Muscle layer of duodenum (tissue), 2 donors: ENCODE measurements around the gene OSBPL9.

Experiments
- H3K27ac ChIP-seq: one replicate; pipeline ENCODE4 v1.7.0; 2013; ENCODE audit warnings: mild to moderate bottlenecking, low read length
- H3K27me3 ChIP-seq: one replicate; pipeline ENCODE4 v1.7.0; 2013; ENCODE audit warnings: low read depth, mild to moderate bottlenecking, control low read depth, low read length
- H3K36me3 ChIP-seq, 2 donors: one replicate each; pipeline ENCODE4 v1.7.0; 2013; ENCODE audit warnings: low read length in 2 of 2, control low read depth in 1 of 2, mild to moderate bottlenecking in 1 of 2; ENCODE audit not compliant: insufficient read depth in 2 of 2, control insufficient read depth in 1 of 2
- H3K4me1 ChIP-seq, 2 donors: one replicate each; pipeline ENCODE4 v1.7.0; 2013; ENCODE audit warnings: low read length in 2 of 2, mild to moderate bottlenecking in 2 of 2, control low read depth in 1 of 2, moderate library complexity in 1 of 2; ENCODE audit not compliant: insufficient read depth in 2 of 2, control insufficient read depth in 1 of 2
- H3K4me3 ChIP-seq, 2 donors: one replicate each; pipeline ENCODE4 v1.7.0; 2013; ENCODE audit warnings: low read length in 2 of 2, low read depth in 1 of 2, mild to moderate bottlenecking in 1 of 2
- H3K9me3 ChIP-seq, 2 donors: one replicate each; pipeline ENCODE4 v1.7.0; 2013; ENCODE audit warnings: low read length in 2 of 2, control low read depth in 1 of 2, mild to moderate bottlenecking in 1 of 2; ENCODE audit not compliant: control insufficient read depth in 1 of 2
- donor health status: healthy.

Gene OSBPL9

DNA sequence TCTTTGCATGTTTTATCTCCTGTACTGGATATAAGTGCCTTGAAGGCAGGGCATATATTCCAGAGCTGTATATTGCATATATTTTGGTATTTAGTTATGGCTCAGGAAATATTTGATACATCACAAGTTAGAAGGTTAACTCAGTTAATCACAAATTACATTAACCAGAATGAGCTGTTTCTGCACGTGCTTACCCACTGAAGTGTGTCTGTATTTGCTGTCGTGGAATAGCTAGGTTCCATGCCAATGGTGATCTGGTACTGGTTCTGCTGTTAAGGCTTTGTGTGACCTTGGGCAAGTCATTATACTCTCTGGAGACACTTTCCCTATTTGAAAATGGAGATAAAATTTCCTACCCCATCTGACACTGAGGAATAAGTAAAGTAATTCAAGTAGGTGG, 50.7 kb downstream of the OSBPL9 start:
- Histone ChIP-seq H3K4me1 (peaks cover 0 to 13% of the 10 kb centered on the region in 2 donors), H3K27me3 (no peaks in the 10 kb centered on the region), H3K27ac (no peak overlapping the region), H3K36me3 (no peaks in the 10 kb centered on the region), H3K9me3 (no peaks in the 10 kb centered on the region), H3K4me3 (no peak overlapping the region)

- no peaks in the 10 kb centered on the region for H3K27me3 ChIP-seq
- H3K36me3 ChIP-seq, result no peaks in the 10 kb centered on the region
- H3K4me1 ChIP-seq, result peaks cover 0 to 13% of the 10 kb centered on the region in 2 donors
- H3K27ac ChIP-seq, result no peak overlapping the region
- H3K4me3 ChIP-seq, result no peak overlapping the region
- no peaks in the 10 kb centered on the region for H3K9me3 ChIP-seq
These were observed 52.4 kb downstream of the OSBPL9 start for GRCh38 chr1:51669272-51669671.

GRCh38 chr1:51669816-51670215, 52.9 kb downstream of the OSBPL9 start:
- peaks cover 0 to 13% of the 10 kb centered on the region in 2 donors for H3K4me1 ChIP-seq

DNA sequence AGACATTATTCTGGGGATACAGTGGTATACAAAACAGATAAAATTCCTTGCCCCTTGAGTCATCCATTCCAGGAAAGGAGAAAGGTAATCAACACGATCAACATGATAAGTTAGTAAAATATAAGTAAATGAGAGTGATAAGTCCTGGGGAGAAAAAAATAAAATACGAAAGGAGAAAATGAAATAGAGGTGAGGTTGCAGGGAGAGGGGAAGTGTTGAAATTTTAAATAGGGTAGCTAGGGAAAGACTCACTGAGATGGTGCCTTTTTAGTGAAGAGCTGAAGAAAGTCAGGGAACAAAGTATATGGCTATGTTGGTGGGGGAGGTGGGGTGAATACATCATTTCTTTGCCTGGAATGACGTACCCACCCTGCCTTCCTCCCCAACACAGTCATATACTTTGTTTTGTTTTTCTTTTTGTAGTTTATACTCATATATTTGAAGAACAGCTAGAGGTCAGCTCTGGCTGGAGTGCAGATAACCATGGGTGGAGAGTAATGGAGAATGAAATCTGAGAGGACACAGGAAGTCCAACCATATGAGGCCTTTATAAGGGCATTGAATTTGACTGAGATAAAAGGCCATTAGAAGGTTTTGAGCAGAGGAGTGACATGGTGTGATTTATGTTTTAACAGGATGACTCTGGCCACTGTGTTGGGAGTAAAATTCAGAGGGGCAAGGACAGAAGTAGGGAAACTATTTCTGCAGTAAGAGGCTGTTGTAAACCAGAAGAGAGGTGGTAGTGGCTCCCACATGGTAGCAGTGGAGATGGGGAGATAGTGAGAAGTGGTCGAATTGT, 54.8 kb downstream of the OSBPL9 start:
- Histone ChIP-seq H3K27ac (no peak overlapping the region), H3K9me3 (no peaks in the 10 kb centered on the region), H3K27me3 (no peaks in the 10 kb centered on the region), H3K4me3 (no peak overlapping the region), H3K4me1 (peaks cover 0 to 13% of the 10 kb centered on the region in 2 donors), H3K36me3 (no peaks in the 10 kb centered on the region)

More at GRCh38 chr1:51669816-51670215, 52.9 kb downstream of the OSBPL9 start:
- Histone ChIP-seq H3K27me3 (no peaks in the 10 kb centered on the region), H3K9me3 (no peaks in the 10 kb centered on the region), H3K4me3 (no peak overlapping the region), H3K27ac (no peak overlapping the region), H3K36me3 (no peaks in the 10 kb centered on the region)

GRCh38 chr1:51673279-51673678, 56.4 kb downstream of the OSBPL9 start:
- no peak overlapping the region for H3K4me3 ChIP-seq
- no peak overlapping the region for H3K27ac ChIP-seq
- no peaks in the 10 kb centered on the region for H3K36me3 ChIP-seq
- no peaks in the 10 kb centered on the region for H3K9me3 ChIP-seq
- H3K4me1 ChIP-seq, result peaks cover 0 to 13% of the 10 kb centered on the region in 2 donors
- H3K27me3 ChIP-seq, result no peaks in the 10 kb centered on the region

GRCh38 chr1:51675177-51675780, 58.4 kb downstream of the OSBPL9 start:
- H3K4me1 ChIP-seq, result no peaks in the 10 kb centered on the region
- no peak overlapping the region for H3K27ac ChIP-seq
- no peaks in the 10 kb centered on the region for H3K9me3 ChIP-seq
- H3K4me3 ChIP-seq, result no peak overlapping the region
- no peaks in the 10 kb centered on the region for H3K27me3 ChIP-seq
- no peaks in the 10 kb centered on the region for H3K36me3 ChIP-seq

DNA sequence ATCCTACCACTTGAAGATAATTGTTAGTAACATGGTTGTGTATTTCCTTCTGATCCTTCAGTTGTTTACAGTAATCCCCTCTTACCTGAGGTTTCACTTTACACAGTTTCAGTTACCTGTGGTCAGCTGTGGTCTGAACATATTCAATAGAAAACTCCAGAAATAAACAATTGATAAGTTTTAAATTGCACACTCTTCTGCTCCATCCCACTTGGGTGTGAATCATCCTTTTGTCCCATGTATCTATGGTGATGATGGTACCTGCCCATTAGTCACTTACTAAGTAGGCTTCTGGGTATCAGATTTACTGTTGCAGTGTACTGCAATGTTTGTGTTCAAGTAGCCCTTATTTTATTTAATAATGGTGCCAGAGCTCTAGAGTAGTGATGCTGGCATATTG, 62.5 kb downstream of the OSBPL9 start:
- H3K36me3 ChIP-seq, result no peaks in the 10 kb centered on the region
- no peaks in the 10 kb centered on the region for H3K27me3 ChIP-seq
- H3K4me3 ChIP-seq, result no peak overlapping the region
- H3K9me3 ChIP-seq, result no peaks in the 10 kb centered on the region
- no peaks in the 10 kb centered on the region for H3K4me1 ChIP-seq
- H3K27ac ChIP-seq, result no peak overlapping the region

- no peak overlapping the region for H3K4me3 ChIP-seq
- peaks cover 0 to 9% of the 10 kb centered on the region in 2 donors for H3K4me1 ChIP-seq
- no peak overlapping the region for H3K27ac ChIP-seq
- H3K36me3 ChIP-seq, result no peaks in the 10 kb centered on the region
- H3K27me3 ChIP-seq, result no peaks in the 10 kb centered on the region
- no peaks in the 10 kb centered on the region for H3K9me3 ChIP-seq
These were observed 67.9 kb downstream of the OSBPL9 start for GRCh38 chr1:51684776-51685175.

DNA sequence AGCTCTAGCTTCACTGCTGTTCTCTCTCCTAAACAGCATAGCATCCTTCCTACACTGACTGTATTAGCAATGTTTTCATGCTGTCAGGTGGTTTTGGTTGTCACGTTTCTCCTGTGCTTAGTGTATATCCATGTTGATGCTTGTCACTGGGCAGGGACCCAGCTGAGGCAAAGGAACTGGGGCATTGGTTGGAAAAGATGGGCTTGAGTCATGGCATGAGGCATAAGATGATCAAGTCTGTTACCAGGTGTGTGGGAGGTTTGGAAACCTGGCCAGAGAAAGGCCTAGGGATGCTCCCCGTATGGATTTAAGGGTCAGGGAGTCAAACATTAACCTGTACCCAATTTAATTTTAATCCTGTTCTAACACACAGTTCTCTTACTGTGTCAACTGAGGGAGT, 69.6 kb downstream of the OSBPL9 start:
- Histone ChIP-seq H3K27ac (no peak overlapping the region), H3K4me1 (peaks cover 0 to 9% of the 10 kb centered on the region in 2 donors), H3K27me3 (no peaks in the 10 kb centered on the region), H3K4me3 (no peak overlapping the region), H3K36me3 (no peaks in the 10 kb centered on the region), H3K9me3 (no peaks in the 10 kb centered on the region)

DNA sequence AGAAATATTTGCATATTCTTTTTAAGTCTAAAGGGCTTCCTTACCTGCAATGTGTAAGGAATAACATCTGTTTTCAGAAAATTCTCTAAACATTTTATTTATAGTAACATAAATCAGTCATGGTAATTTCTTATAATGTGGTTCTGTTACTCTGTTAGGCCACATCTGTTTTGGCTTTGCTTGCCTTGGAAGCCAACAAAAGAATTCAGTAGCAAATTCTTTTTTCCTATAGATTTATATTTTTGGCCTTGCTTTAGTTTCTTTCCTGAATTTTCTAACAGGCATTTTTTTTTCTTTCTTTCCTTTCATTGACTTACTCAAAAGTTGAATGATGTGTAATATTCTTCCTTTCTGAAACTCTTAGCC, 72.2 kb downstream of the OSBPL9 start:
- Histone ChIP-seq H3K27ac (no peak overlapping the region), H3K9me3 (no peaks in the 10 kb centered on the region), H3K4me1 (peaks cover 0 to 16% of the 10 kb centered on the region in 2 donors), H3K4me3 (no peak overlapping the region), H3K27me3 (no peaks in the 10 kb centered on the region), H3K36me3 (no peaks in the 10 kb centered on the region)

- Histone ChIP-seq H3K4me1 (peaks cover 0 to 16% of the 10 kb centered on the region in 2 donors), H3K4me3 (no peak overlapping the region), H3K9me3 (no peaks in the 10 kb centered on the region), H3K36me3 (no peaks in the 10 kb centered on the region), H3K27ac (no peak overlapping the region), H3K27me3 (no peaks in the 10 kb centered on the region)
These were observed 72.8 kb downstream of the OSBPL9 start for GRCh38 chr1:51689643-51690042.
